HEK293 (cell line): ENCODE measurements around the gene SNAP23.
A peak's percentile ranks its signal among the peaks of the same experiment; 100 is the strongest.

Experiments used
- ATF2 ChIP-seq: fragments of 450-650 bp; formaldehyde crosslinking; IDR thresholded peaks from 2 replicates; pipeline ENCODE4 v1.5.1; 2016; ENCODE audit warnings: missing biosample characterization, missing genetic modification characterization, low read depth
- CTCF ChIP-seq: fragments of 450-650 bp; formaldehyde crosslinking; IDR thresholded peaks from 2 replicates; pipeline ENCODE4 v1.5.1; 2016; ENCODE audit warnings: missing biosample characterization, missing genetic modification characterization
- PRDM10 ChIP-seq: fragments of 450-650 bp; formaldehyde crosslinking; IDR thresholded peaks from 2 replicates; pipeline ENCODE4 v1.5.1; 2016; ENCODE audit warnings: missing biosample characterization, missing genetic modification characterization
- PRDM6 ChIP-seq: fragments of 450-650 bp; formaldehyde crosslinking; IDR thresholded peaks from 2 replicates; pipeline ENCODE4 v1.5.1; 2017; ENCODE audit warnings: missing biosample characterization, missing genetic modification characterization
- SALL2 ChIP-seq: fragments of 450-650 bp; formaldehyde crosslinking; IDR thresholded peaks from 2 replicates; pipeline ENCODE4 v1.5.0; 2017; ENCODE audit warnings: missing biosample characterization, mild to moderate bottlenecking, missing genetic modification characterization, borderline replicate concordance
- SCRT2 ChIP-seq: fragments of 450-650 bp; formaldehyde crosslinking; IDR thresholded peaks from 2 replicates; pipeline ENCODE4 v1.5.1; 2016; ENCODE audit warnings: missing biosample characterization, missing genetic modification characterization
- ZIC2 ChIP-seq: fragments of 450-650 bp; formaldehyde crosslinking; IDR thresholded peaks from 2 replicates; pipeline ENCODE4 v1.5.1; 2016; ENCODE audit warnings: missing biosample characterization, missing genetic modification characterization
- ZNF157 ChIP-seq: fragments of 450-650 bp; formaldehyde crosslinking; IDR thresholded peaks from 2 replicates; pipeline ENCODE4 v1.5.1; 2016; ENCODE audit warnings: missing biosample characterization, missing genetic modification characterization
- ZNF169 ChIP-seq: fragments of 450-650 bp; formaldehyde crosslinking; IDR thresholded peaks from 2 replicates; pipeline ENCODE4 v1.5.1; 2016; ENCODE audit warnings: missing biosample characterization, missing genetic modification characterization
- ZNF18 ChIP-seq: fragments of 450-650 bp; formaldehyde crosslinking; IDR thresholded peaks from 2 replicates; pipeline ENCODE4 v1.5.1; 2016; ENCODE audit warnings: missing biosample characterization, missing genetic modification characterization
- ZNF211 ChIP-seq: fragments of 450-650 bp; formaldehyde crosslinking; IDR thresholded peaks from 2 replicates; pipeline ENCODE4 v1.5.1; 2016; ENCODE audit warnings: low read depth, missing biosample characterization, missing genetic modification characterization
- ZNF26 ChIP-seq: fragments of 450-650 bp; formaldehyde crosslinking; IDR thresholded peaks from 2 replicates; pipeline ENCODE4 v1.5.1; 2016; ENCODE audit warnings: missing biosample characterization, missing genetic modification characterization
- ZNF341 ChIP-seq: fragments of 450-650 bp; formaldehyde crosslinking; IDR thresholded peaks from 2 replicates; pipeline ENCODE4; 2016; ENCODE audit warnings: low read depth, missing biosample characterization, missing genetic modification characterization
- ZNF398 ChIP-seq: fragments of 450-650 bp; formaldehyde crosslinking; IDR thresholded peaks from 2 replicates; pipeline ENCODE4 v1.5.1; 2017; ENCODE audit warnings: missing biosample characterization, missing genetic modification characterization
- ZNF449 ChIP-seq: fragments of 450-650 bp; formaldehyde crosslinking; IDR thresholded peaks from 2 replicates; pipeline ENCODE4 v1.5.1; 2017; ENCODE audit warnings: missing biosample characterization, mild to moderate bottlenecking, missing genetic modification characterization, moderate library complexity
- ZNF704 ChIP-seq: fragments of 450-650 bp; formaldehyde crosslinking; IDR thresholded peaks from 2 replicates; pipeline ENCODE4 v1.5.1; 2016; ENCODE audit warnings: missing biosample characterization, missing genetic modification characterization
- ZNF707 ChIP-seq: fragments of 450-650 bp; formaldehyde crosslinking; IDR thresholded peaks from 2 replicates; pipeline ENCODE4 v1.5.1; 2016; ENCODE audit warnings: missing biosample characterization, missing genetic modification characterization
- ZNF76 ChIP-seq: fragments of 450-650 bp; formaldehyde crosslinking; IDR thresholded peaks from 2 replicates; pipeline ENCODE4; 2016; ENCODE audit warnings: low read depth, missing biosample characterization, missing genetic modification characterization, borderline replicate concordance
- ZSCAN16 ChIP-seq: fragments of 450-650 bp; formaldehyde crosslinking; IDR thresholded peaks from 2 replicates; pipeline ENCODE4 v1.5.1; 2016; ENCODE audit warnings: missing biosample characterization, missing genetic modification characterization
- ZSCAN30 ChIP-seq: fragments of 450-650 bp; IDR thresholded peaks from 2 replicates; pipeline ENCODE4 v1.5.1; 2018; ENCODE audit warnings: missing biosample characterization, mild to moderate bottlenecking, missing genetic modification characterization, moderate library complexity
- ZXDB ChIP-seq: fragments of 450-650 bp; formaldehyde crosslinking; IDR thresholded peaks from 2 replicates; pipeline ENCODE4 v1.5.1; 2016; ENCODE audit warnings: missing biosample characterization, missing genetic modification characterization

The SNAP23 gene

GRCh38 chr15:42548249-42549031 is 53.0 kb downstream of the SNAP23 start, which contains the start of the genes HAUS2 and LRRC57 (continued):
- no peak for TF ChIP-seq ZNF18 (tag by site-specific recombination)
- TF ChIP-seq PRDM10: peak; percentile 39; the same call in 1 of the 2 replicates
- TF ChIP-seq ZNF76 (tag by site-specific recombination): peak; percentile 54; the same call in 1 of the 2 replicates
- no peak for TF ChIP-seq ZNF169 (tag by site-specific recombination)
- peak; percentile 62 for TF ChIP-seq ZNF341
- TF ChIP-seq ZNF707 (tag by site-specific recombination): no peak
- TF ChIP-seq ZIC2 (tag by site-specific recombination): peak; percentile 70
- TF ChIP-seq CTCF (tag by site-specific recombination): 0 out of 2 replicates have a peak, but pooled peaks have one; percentile 11
- TF ChIP-seq SALL2 (tag by site-specific recombination): no peak
- TF ChIP-seq ZNF26 (tag by site-specific recombination): no peak
- no peak for TF ChIP-seq ZSCAN16
- no peak for TF ChIP-seq ZNF449
- TF ChIP-seq SCRT2 (tag by site-specific recombination): peak; percentile 67
- peak; percentile 87 for TF ChIP-seq ZXDB (tag by site-specific recombination)
- peak; percentile 61; the same call in 1 of the 2 replicates for TF ChIP-seq ZSCAN30 (tag by site-specific recombination)
- no peak for TF ChIP-seq ZNF211 (tag by site-specific recombination)
- TF ChIP-seq ZNF157 (tag by site-specific recombination): no peak
- no peak for TF ChIP-seq ZNF398 (tag by site-specific recombination)
- no peak for TF ChIP-seq ZNF704 (tag by site-specific recombination)
- TF ChIP-seq ATF2: peak; percentile 98
- no peak for TF ChIP-seq PRDM6 (tag by site-specific recombination)
